ENCODE results near the gene LILRB5.
"Not testable (repeated sequence)": the region's sequence is repeated elsewhere in the genome, so short reads cannot be mapped to it uniquely, and the experiment has no call there.

LILRB5 gene

DNA sequence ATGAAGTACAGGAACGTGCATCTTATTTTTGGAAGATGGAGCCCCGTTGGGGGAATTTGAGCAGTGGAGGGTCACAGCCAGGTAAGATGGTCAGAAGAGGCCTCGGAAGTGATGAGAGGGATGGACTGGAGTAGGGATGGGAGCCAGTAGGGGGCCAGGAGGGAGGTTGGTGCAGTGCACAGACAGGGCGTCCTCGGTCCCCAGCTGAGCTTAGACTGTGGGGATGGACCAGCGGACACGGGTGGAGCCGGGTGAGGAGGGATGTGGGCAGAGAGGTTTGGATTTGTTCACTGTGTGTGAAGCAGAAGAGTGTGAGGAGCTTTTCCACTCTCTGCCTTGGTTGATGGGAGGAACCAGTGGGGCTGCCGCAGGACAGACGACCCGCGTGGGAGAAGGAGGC, 45.8 kb downstream of the LILRB5 start:
- DNase-seq (ENCODE audit: low spot score) = no peak

DNA sequence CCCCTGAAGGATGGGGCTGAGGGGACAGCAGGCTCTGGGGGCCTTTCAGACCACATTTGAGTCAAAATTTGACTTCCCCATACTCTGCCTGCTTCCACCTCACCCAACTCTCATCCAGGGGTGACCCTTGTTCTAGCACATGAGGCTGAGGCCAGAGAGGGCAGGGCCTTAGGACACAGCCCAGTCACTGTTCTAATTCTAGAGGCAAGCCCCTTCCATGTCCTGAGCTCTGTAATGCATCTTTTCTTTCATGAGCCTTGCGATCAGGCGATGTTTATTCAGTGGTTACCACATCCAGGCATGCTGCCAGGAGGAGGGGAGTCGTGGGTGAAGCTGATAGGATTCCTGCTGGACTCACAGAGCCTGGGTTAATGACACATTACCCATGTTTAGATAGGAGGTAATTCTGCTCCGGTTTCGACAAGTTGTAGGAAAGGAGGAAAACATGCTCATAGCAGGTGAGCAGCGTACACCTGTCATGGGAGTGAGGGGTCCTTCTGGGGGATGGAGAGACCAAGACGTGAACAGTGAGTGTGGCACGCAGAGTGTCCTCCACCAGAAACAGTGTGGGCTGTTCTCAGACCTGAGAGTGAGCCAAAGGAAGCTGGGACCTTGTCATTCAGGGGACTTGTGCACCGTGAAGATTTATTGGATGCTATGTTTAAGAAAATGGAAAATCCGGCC, 47.1 kb downstream of the LILRB5 start:
- DNase-seq (ENCODE audit: low spot score) = peak; percentile 93

DNA sequence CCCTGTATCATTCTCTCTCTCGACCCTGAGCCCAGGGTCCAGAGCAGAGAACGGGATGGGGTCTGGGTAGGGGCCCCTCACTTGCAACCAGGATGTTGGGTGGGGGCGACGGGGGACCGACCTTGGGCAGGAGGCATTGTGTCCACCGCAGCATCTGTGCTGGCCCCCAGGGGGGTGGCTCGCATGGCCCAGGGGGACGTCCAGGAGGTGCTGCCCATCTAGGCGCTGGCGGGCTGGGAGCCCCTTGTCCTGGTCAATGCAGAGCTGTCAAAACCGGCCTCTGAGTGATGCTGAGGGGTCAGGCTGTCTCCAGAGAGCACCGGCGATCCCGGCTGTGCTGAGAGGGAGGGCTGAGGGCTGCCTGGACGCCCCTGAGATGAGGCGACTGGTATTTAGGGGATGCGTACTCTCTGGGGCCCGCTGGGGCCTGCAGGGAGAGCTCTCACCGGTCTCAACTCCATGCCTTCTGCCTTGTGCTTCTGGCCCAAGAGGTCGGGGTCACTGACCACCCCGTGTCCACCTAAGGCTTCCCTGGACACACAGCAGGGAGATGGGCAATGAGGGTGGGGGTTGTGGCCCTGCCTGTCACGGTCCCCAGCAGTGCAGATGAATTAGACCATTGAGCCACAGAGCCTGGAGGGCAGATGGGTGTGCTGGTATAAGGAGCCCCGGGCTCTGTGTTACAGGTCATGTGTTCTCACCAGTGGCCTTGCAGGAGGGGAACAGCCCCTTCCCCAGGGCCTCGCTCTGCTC, 47.8 kb downstream of the LILRB5 start:
- no peak for DNase-seq (ENCODE audit: low spot score)

DNA sequence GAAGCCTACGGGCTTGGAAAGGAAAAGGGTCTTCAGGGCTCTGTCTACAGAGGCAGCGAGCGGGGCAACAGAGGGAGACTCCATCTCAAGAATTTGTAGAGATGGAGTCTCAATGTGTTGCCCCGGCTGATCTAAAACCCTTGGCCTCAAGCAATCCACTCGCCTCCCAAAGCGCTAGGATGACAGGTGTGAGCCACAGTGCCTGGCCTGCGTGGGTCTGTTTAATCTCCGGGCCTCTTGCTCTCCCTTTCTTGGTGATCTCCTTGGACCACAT, 48.4 kb downstream of the LILRB5 start:
- no peak for DNase-seq (ENCODE audit: low spot score)

DNA sequence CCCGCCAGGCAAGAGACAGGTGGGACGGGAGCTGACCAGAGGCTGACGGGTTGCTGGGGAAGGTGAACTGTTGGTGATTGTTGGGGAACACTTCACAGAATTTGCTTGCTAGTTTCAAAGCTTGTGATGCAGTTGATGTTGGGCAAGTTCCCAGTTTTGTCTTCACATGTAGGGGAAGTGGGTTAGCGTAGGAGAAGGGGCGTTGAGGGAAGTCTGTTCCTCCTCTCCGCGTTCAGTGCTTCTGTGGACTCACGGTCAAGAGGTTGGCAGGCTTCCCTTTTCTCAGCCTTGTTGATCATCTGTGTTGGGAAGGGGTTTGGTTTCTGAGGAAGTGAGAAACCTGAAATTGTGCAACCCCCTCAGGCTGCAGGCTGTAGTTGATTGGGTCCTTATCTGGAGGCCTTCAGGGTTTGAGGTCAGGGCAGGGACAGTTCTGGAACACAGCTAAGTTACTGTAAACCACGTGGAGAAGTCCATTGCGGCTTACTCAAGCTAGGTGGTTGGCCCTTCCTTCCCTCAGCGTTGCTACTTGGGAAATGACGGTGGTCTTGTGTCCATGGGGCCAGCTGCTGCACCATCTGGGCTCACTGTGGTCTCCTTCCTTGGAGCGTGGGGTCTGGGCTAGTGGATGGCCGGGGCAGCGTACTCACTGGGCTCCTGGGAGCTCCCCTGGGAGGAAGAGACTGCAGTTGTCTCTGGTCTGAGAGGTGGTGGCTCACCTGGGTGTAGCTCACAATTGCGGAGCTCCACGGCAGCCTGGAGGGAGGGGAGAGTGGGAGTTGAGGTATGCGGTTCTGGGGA, 48.9 kb downstream of the LILRB5 start:
- DNase-seq (ENCODE audit: low spot score) = no peak

DNA sequence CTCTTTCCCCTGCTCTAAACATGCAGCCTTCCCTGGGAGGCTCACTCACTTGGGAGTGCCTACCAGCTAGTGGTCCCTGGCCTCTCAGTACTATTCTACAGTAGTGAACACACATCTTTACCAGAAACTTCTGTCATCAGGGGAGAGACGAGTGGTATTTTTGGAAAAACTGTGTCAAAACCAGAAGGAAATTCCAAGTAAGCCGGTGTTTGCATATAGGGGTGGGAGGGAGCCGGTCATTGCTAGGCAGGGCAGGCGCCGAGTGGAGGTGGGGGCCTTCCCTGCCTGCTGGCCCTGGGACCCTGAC, 49.4 kb downstream of the LILRB5 start:
- no peak for DNase-seq (ENCODE audit: low spot score)

DNA sequence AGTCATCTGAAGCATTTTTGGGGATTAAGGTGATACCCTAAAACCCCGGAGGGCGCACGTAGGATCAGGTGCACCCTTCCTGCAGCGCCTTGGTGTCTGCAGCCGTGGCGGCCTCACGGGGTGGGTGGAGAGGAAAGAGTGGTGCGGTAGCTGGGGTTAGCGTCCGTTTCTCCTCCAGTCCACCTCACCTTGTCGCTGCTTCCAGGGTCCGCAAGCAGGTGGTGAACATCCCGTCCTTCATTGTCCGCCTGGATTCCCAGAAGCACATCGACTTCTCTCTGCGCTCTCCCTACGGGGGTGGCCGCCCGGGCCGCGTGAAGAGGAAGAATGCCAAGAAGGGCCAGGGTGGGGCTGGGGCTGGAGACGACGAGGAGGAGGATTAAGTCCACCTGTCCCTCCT, 49.9 kb downstream of the LILRB5 start:
- not testable (repeated sequence) for DNase-seq (ENCODE audit: low spot score)

DNA sequence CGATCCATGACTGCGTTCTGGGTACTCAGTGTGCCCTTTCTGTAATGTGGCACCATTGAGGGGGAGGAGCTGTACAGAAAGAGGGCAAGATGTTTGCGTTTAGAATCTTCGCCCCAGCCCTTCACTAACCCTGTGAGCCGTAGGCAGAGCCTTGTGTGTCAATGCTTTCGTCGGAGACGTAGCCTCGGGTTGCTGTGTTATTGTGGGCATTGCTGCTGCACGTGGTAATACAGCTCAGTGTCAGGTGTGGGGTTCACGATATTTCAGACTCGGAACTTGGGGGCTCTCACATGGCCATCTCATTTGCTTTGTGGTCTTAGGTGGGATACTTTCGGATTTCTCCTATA, 50.3 kb downstream of the LILRB5 start:
- no peak for DNase-seq (ENCODE audit: low spot score)

DNA sequence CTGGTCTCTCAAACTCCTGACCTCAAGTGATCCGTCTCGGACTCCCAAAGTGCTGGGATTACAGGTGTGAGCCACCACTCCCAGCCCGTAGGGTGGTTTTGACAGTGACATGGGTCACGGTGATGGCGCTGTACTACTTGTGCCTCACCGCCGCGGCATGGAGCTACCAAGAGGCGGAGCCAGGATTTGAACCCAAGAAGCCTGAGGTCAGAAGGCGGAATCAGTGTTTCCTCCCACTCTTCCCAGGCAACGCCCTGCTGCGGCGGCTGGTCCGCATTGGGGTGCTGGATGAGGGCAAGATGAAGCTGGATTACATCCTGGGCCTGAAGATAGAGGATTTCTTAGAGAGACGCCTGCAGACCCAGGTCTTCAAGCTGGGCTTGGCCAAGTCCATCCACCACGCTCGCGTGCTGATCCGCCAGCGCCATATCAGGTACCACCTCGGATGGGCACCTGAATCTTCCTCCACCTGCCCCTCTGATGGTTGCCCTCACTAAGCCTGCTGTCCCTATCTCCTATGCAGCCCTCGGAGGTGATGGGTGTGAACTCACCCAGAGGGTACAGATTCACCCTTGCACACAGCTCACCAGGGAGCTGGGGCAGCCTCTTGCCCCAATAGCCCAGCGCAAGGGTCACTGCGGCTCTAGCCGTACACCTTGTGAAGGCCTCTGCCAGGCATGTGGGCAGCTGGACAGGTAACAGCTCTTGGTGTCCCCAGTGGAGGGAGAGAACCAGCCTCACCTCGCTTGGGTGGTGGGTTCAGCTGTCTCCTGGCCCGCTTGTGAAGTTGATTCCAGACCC, 50.8 kb downstream of the LILRB5 start:
- no peak for DNase-seq (ENCODE audit: low spot score)

DNA sequence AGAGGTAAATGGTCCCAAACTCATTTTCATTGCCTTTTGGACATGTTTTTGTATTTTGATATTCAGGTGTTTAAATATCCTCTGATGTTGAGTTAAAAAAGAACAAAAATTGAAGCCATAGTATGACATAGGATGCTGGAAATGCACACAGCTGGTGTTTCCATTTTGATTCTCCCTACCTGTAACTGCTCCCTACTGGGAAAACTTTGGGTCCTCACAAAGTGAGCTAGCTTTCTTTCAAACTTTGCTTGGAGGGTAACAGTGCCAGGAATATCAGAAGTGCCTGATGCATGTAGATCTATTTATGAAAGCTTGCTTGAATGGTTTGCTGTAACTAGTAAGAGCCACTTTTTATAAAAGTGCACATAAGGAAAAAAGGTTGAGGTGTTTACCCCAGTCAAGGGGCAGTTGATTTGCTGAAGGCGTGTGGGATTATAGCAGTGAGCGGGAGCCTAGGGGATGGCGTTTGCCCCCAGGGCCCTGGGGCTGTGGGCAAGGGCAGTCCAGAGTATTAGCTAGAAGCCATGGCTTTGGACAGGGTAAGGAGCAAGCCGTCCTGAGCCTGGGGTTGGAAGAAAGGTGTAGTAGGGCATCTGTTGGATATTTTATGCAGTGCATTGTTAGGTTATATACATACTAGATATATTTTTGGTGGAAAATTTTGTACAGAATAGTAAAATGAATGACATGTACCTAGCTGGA, 52.2 kb downstream of the LILRB5 start:
- no peak for DNase-seq (ENCODE audit: low spot score)

DNA sequence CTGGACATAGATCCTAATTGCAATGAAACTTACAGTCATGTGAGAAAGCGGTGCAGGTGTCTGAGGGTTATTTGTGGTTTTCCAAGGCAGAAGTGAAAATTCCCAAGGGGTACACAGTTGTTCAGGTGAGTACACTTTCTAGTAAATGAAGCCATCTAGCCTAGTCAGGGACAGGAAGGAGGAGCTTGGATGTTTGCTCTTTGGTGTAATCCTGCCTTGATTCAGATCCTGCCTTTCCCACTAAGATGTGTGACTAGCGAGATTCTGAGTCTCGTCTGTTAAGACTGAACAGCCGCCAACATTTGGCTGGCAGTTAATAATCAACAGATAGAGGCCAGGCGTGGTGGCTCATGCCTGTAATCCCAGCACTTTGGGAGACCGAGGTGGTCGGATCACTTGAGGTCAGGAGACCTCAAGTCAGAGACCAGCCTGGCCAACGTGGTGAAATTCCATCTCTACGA, 53.9 kb downstream of the LILRB5 start:
- DNase-seq (ENCODE audit: low spot score) = no peak

DNA sequence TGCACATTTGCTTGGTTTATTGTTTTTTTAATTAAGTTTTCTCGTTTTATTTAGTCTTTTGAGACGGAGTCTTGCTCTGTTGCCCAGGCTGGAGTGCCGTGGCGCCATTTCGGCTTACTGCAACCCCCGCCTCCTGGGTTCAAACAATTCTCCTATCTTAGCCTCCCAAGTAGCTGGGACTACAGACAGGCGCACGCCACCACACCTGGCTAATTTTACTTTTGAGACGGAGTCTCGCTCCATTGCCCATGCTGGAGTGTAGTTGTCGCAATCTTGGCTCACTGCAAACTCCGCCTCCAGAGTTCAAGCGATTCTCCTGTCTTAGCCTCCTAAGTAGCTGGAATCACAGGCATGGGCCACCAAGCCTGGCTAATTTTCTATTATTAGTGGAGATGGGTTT, 55.1 kb downstream of the LILRB5 start:
- no peak for DNase-seq (ENCODE audit: low spot score)

DNA sequence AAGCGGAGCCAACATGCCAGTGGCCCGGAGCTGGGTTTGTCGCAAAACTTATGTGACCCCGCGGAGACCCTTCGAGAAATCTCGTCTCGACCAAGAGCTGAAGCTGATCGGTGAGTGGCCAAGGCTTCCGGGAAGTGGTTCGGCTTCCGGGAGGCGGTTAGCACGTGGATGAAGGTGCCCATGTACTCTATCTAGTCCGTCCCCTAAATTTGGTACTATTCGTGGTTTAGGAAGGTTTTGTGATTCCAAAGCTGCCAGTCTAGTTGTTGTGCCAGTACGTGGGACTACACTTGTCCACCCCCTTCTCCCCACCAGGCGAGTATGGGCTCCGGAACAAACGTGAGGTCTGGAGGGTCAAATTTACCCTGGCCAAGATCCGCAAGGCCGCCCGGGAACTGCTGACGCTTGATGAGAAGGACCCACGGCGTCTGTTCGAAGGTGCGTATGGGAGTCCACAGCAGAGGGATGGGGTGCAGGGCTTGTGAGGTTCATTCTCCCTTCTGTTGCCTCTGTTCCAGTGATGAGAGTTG, 55.8 kb downstream of the LILRB5 start:
- DNase-seq (ENCODE audit: low spot score) = no peak
